MM.1S (cell line): ENCODE measurements around the gene FOXP2.
"Not testable (repeated sequence)": the region's sequence is repeated elsewhere in the genome, so short reads cannot be mapped to it uniquely, and the experiment has no call there.

Source experiments
- DNase-seq: peaks from one replicate; pipeline ENCODE4 v3.0.0-alpha.2; 2015
- H2AFZ ChIP-seq: fragments of 300-600 bp; sonication (generic); 2 replicates; pipeline ENCODE4 v1.6.0; 2016; ENCODE audit warnings: antibody characterized with exemption, low read length
- H3F3A ChIP-seq: fragments of 300-600 bp; sonication (generic); 2 replicates; pipeline ENCODE4 v1.6.1; 2016; ENCODE audit warnings: mild to moderate bottlenecking, antibody characterized with exemption, low read length, moderate library complexity, mixed read lengths; ENCODE audit not compliant: insufficient read depth
- H3K27ac ChIP-seq: fragments of 300-600 bp; sonication (generic); 2 replicates; pipeline ENCODE4 v1.5.1; 2016; ENCODE audit warnings: mild to moderate bottlenecking, low read length
- H3K27me3 ChIP-seq: fragments of 300-600 bp; sonication (generic); replicated peaks from 2 replicates; pipeline ENCODE4 v1.6.0; 2016; ENCODE audit warnings: low read length; ENCODE audit not compliant: insufficient read depth
- H3K36me3 ChIP-seq: fragments of 300-600 bp; sonication (generic); replicated peaks from 2 replicates; pipeline ENCODE4 v1.6.1; 2016; ENCODE audit warnings: mild to moderate bottlenecking, low read length, mixed read lengths; ENCODE audit not compliant: insufficient read depth
- H3K4me1 ChIP-seq: fragments of 300-600 bp; sonication (generic); 2 replicates; pipeline ENCODE4 v1.6.1; 2016; ENCODE audit warnings: low read length, mixed read lengths
- H3K4me2 ChIP-seq: fragments of 300-600 bp; sonication (generic); 2 replicates; pipeline ENCODE4 v1.6.0; 2016; ENCODE audit warnings: low read depth, low read length
- H3K4me3 ChIP-seq: fragments of 300-600 bp; sonication (generic); 2 replicates; pipeline ENCODE4 v1.5.1; 2016; ENCODE audit warnings: low read length, mixed read lengths
- H3K79me2 ChIP-seq: fragments of 300-600 bp; sonication (generic); 2 replicates; pipeline ENCODE4 v1.6.1; 2016; ENCODE audit warnings: mixed run types, low read length, mixed read lengths
- H3K9ac ChIP-seq: fragments of 300-600 bp; sonication (generic); 2 replicates; pipeline ENCODE4 v1.6.1; 2016; ENCODE audit warnings: low read length, mixed read lengths
- H3K9me2 ChIP-seq: fragments of 300-600 bp; sonication (generic); replicated peaks from 2 replicates; pipeline ENCODE4 v1.6.1; 2016; ENCODE audit warnings: mild to moderate bottlenecking, low read length, mixed read lengths; ENCODE audit not compliant: insufficient read depth
- H3K9me3 ChIP-seq: fragments of 300-600 bp; sonication (generic); replicated peaks from 2 replicates; pipeline ENCODE4 v1.6.1; 2016; ENCODE audit warnings: mild to moderate bottlenecking, low read length, mixed read lengths; ENCODE audit not compliant: insufficient read depth
- H4K20me1 ChIP-seq: fragments of 300-600 bp; sonication (generic); 2 replicates; pipeline ENCODE4 v1.6.1; 2016; ENCODE audit warnings: mild to moderate bottlenecking, low read length, moderate library complexity, mixed read lengths; ENCODE audit not compliant: insufficient read depth
- EZH2 ChIP-seq: fragments of 300-600 bp; sonication (generic); optimal IDR thresholded peaks from 2 replicates; pipeline ENCODE3; 2017; ENCODE audit warnings: low read depth, mild to moderate bottlenecking, antibody characterized with exemption, low read length, mixed read lengths
- EZH2phosphoT487 ChIP-seq: fragments of 300-600 bp; sonication (generic); IDR thresholded peaks from 2 replicates; pipeline ENCODE4 v1.6.1; 2018; ENCODE audit warnings: antibody characterized with exemption, low read length
- TF ChIP-seq, protein P1 (sequence below): fragments of 300-600 bp; sonication (generic); IDR thresholded peaks from 2 replicates; pipeline ENCODE4 v1.5.1; 2016; ENCODE audit warnings: antibody characterized with exemption, low read length, mixed read lengths

FOXP2 gene

DNA sequence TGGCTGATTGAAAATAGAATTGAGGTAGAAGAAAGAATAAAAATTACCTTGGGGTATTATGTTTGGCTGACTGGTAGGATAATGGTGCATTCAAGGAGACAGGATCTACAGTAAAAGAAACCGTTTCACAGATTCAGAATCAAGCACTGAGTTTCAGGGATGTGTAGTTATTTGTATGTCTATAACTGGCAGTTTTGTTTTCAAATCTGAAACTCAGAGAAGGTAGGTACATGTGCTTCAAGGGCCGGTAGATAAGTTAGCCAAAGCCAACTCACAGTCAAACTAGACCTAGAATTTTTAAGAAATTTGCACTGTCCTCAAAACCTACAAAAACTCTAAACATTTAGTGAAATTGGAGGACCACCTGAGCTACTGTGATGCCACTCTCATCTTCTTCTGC, 191.5 kb downstream of the FOXP2 start:
- no peak overlapping the region for H3K9ac ChIP-seq
- H3K79me2 ChIP-seq, result no peaks in the 10 kb centered on the region
- no peaks in the 10 kb centered on the region for H3K36me3 ChIP-seq
- H3K9me2 ChIP-seq, result no peaks in the 10 kb centered on the region
- no peak for DNase-seq
- no peak for TF ChIP-seq EZH2phosphoT487
- TF ChIP-seq, protein P1, sequence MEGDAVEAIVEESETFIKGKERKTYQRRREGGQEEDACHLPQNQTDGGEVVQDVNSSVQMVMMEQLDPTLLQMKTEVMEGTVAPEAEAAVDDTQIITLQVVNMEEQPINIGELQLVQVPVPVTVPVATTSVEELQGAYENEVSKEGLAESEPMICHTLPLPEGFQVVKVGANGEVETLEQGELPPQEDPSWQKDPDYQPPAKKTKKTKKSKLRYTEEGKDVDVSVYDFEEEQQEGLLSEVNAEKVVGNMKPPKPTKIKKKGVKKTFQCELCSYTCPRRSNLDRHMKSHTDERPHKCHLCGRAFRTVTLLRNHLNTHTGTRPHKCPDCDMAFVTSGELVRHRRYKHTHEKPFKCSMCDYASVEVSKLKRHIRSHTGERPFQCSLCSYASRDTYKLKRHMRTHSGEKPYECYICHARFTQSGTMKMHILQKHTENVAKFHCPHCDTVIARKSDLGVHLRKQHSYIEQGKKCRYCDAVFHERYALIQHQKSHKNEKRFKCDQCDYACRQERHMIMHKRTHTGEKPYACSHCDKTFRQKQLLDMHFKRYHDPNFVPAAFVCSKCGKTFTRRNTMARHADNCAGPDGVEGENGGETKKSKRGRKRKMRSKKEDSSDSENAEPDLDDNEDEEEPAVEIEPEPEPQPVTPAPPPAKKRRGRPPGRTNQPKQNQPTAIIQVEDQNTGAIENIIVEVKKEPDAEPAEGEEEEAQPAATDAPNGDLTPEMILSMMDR, result no peak
- TF ChIP-seq EZH2, result no peak
- H3K9me3 ChIP-seq, result no peaks in the 10 kb centered on the region
- no peak overlapping the region for H3K4me3 ChIP-seq
- H4K20me1 ChIP-seq, result no peaks in the 10 kb centered on the region
- H3K4me2 ChIP-seq, result no peak overlapping the region
- no peak overlapping the region for H2AFZ ChIP-seq
- H3K4me1 ChIP-seq, result no peaks in the 10 kb centered on the region
- no peak overlapping the region for H3K27ac ChIP-seq
- H3F3A ChIP-seq, result no peaks in the 10 kb centered on the region
- H3K27me3 ChIP-seq, result no peaks in the 10 kb centered on the region

DNA sequence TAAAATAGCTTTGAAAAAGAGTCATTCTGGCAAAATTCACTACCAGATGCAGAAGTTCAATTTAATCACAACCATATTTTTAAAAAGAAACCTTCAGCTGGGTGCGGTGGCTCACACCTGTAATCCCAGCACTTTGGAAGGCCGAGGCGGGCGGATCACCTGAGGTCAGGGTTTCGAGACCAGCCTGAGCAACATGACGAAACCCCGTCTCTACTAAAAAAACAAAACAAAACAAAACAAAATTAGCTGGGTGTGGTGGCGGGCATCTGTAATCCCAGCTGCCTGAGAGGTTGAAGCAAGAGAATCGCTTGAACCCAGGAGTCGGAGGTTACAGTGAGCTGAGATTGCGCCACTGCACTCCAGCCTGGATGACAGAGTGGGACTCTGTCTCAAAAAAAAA, 194.2 kb downstream of the FOXP2 start:
- not testable (repeated sequence) for H3K27ac ChIP-seq, H3F3A ChIP-seq, H3K9me3 ChIP-seq, H3K9ac ChIP-seq, H3K79me2 ChIP-seq, H3K4me3 ChIP-seq, H3K4me2 ChIP-seq, H4K20me1 ChIP-seq, DNase-seq, H3K27me3 ChIP-seq, H3K36me3 ChIP-seq, H3K4me1 ChIP-seq, H2AFZ ChIP-seq, H3K9me2 ChIP-seq

DNA sequence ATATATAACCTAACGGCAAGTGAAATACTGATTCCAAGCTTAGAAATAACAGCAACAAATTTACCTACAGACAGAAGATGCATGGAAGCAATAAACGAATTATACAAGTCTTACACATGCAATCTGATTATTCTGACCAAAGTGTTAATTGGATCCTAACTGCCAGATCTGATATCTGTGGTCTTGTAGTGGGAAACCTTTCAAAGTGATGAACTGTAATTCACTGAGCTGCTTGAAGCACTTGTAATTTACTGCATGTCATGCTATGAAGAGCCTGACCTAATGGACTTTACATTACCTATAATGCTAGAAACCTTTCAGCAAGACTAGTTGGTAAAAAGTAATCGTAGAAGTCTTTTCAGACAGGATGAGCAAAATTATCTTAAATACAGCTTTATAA, 205.6 kb downstream of the FOXP2 start:
- Histone ChIP-seq H3K9me2 (no peaks in the 10 kb centered on the region), H3K79me2 (no peaks in the 10 kb centered on the region), H2AFZ (no peak overlapping the region), H3K4me2 (no peak overlapping the region), H3K4me1 (no peaks in the 10 kb centered on the region), H3F3A (no peaks in the 10 kb centered on the region), H3K9me3 (no peaks in the 10 kb centered on the region), H4K20me1 (no peaks in the 10 kb centered on the region), H3K27me3 (no peaks in the 10 kb centered on the region), H3K36me3 (no peaks in the 10 kb centered on the region), H3K9ac (no peak overlapping the region), H3K27ac (no peak overlapping the region), H3K4me3 (no peak overlapping the region)
- TF ChIP-seq, protein P1, result no peak
- TF ChIP-seq EZH2phosphoT487 (no peak), EZH2 (no peak)
- no peak for DNase-seq

DNA sequence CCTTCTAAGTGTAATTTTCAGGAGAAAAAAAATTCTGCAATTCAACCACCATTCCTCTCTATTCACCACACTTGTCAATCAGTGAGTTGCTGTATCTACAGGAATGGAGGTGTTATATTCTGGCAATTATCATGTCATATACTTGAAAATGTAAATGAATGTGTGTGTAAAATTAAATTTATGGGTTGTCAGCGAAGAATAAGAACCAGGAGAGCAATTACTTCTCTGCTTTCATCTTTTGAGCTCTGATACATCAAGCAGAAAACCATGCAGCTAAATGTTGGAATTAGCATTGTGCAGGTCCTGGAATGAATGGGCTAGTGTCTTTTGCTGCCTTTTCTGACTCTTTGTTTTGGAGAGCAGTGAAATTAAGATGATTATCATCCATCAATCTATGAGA, 207.6 kb downstream of the FOXP2 start:
- Histone ChIP-seq H3K27me3 (no peaks in the 10 kb centered on the region), H3K27ac (no peak overlapping the region), H3K4me2 (no peak overlapping the region), H2AFZ (no peak overlapping the region), H4K20me1 (no peaks in the 10 kb centered on the region), H3K9me2 (no peaks in the 10 kb centered on the region), H3K4me3 (no peak overlapping the region), H3K79me2 (no peaks in the 10 kb centered on the region), H3K4me1 (no peaks in the 10 kb centered on the region), H3K9me3 (no peaks in the 10 kb centered on the region), H3F3A (no peaks in the 10 kb centered on the region), H3K9ac (no peak overlapping the region), H3K36me3 (no peaks in the 10 kb centered on the region)
- DNase-seq, result no peak
- TF ChIP-seq EZH2phosphoT487 (no peak), EZH2 (no peak)
- TF ChIP-seq, protein P1, result no peak
